NOMO-1 treated with DMSO at 0.1 percent for 48 hours (cell line): ENCODE results near the gene OR5B21.

Experiments
- DNase-seq: peaks from one replicate; lab custom pipeline; 2025; ENCODE audit not compliant: unreplicated experiment; lab: John Stamatoyannopoulos, UW

OR5B21 gene

GRCh38 chr11:58494101-58494500, 13.8 kb downstream of the OR5B21 start:
- DNase-seq, result no peak

GRCh38 chr11:58493676-58494075, 14.2 kb downstream of the OR5B21 start:
- no peak for DNase-seq

- DNase-seq, result no peak
These were observed 17.1 kb downstream of the OR5B21 start for GRCh38 chr11:58490827-58491226.

- DNase-seq, result no peak
These were observed 20.7 kb downstream of the OR5B21 start for GRCh38 chr11:58487170-58487569.

GRCh38 chr11:58485961-58486360, 21.9 kb downstream of the OR5B21 start:
- no peak for DNase-seq

- no peak for DNase-seq
These were observed 36.0 kb downstream of the OR5B21 start for GRCh38 chr11:58471892-58472291.

- DNase-seq, result no peak
These were observed 41.6 kb downstream of the OR5B21 start for GRCh38 chr11:58466293-58466692.

- DNase-seq, result no peak
These were observed 42.2 kb downstream of the OR5B21 start for GRCh38 chr11:58465690-58466089.
